ENCODE data around the gene CSKMT.

The CSKMT gene

DNA sequence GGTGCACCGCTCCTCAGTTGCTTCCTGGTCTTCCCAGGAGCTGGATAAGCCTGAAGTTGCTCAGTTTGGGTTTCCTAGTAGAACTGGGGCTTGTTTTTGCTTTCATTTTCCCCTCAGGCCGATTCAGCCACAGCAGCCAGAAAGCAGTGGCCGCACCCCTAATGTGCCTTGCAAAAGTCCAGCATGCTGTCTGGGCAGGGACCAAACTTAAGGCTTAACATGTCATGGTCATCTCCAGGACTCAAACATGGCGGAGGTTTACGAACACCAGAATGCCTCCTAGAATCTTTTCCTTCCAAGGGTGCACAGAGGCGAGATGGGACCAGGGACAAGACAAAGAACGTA, 44.9 kb downstream of the CSKMT start:
- Histone ChIP-seq H3F3A (ENCODE audit: insufficient read depth) (peaks cover 24% of the 10 kb centered on the region), H3K9me3 (ENCODE audit: insufficient read depth, low read length) (no peaks in the 10 kb centered on the region), H3K4me3 (ENCODE audit: insufficient read depth, low read length, poor library complexity, severe bottlenecking) (no peak overlapping the region), H3K27ac (ENCODE audit: low read depth, low read length) (no peak overlapping the region), H3K9me2 (replicated peaks; ENCODE audit: insufficient read depth, low read length) (no peaks in the 10 kb centered on the region), H3K9ac (ENCODE audit: low read length) (no peak overlapping the region), H2AFZ (ENCODE audit: low read depth, low read length, severe bottlenecking) (no peak overlapping the region), H3K79me2 (ENCODE audit: insufficient read depth, low read length) (peaks cover 5% of the 10 kb centered on the region; the same call in 1 of the 2 replicates), H4K20me1 (ENCODE audit: low read depth, low read length) (no peaks in the 10 kb centered on the region), H3K4me2 (ENCODE audit: low read depth, low read length, poor library complexity, severe bottlenecking) (no peak overlapping the region), H3K36me3 (ENCODE audit: low read length) (peaks cover 8% of the 10 kb centered on the region), H3K27me3 (ENCODE audit: low read length) (no peaks in the 10 kb centered on the region)
- no peak for TF ChIP-seq EZH2phosphoT487 (conservative IDR thresholded peaks at IDR 0.05; ENCODE audit: low read length)

- H3K9me3 ChIP-seq (ENCODE audit: insufficient read depth, low read length) = no peaks in the 10 kb centered on the region
- no peaks in the 10 kb centered on the region for H3K9me2 ChIP-seq (replicated peaks; ENCODE audit: insufficient read depth, low read length)
- no peak overlapping the region for H3K9ac ChIP-seq (ENCODE audit: low read length)
- H3K27me3 ChIP-seq (ENCODE audit: low read length) = no peaks in the 10 kb centered on the region
- peaks cover 18% of the 10 kb centered on the region for H3F3A ChIP-seq (ENCODE audit: insufficient read depth)
- no peak overlapping the region for H3K4me2 ChIP-seq (ENCODE audit: low read depth, low read length, poor library complexity, severe bottlenecking)
- no peak overlapping the region for H3K27ac ChIP-seq (ENCODE audit: low read depth, low read length)
- no peaks in the 10 kb centered on the region for H4K20me1 ChIP-seq (ENCODE audit: low read depth, low read length)
- no peak overlapping the region for H2AFZ ChIP-seq (ENCODE audit: low read depth, low read length, severe bottlenecking)
- H3K36me3 ChIP-seq (ENCODE audit: low read length) = peaks cover 30% of the 10 kb centered on the region
- no peak overlapping the region for H3K4me3 ChIP-seq (ENCODE audit: insufficient read depth, low read length, poor library complexity, severe bottlenecking)
- TF ChIP-seq CTCF (IDR thresholded peaks at IDR 0.05; ENCODE audit: insufficient read depth, low read length, poor library complexity, severe bottlenecking) (no peak), EZH2phosphoT487 (conservative IDR thresholded peaks at IDR 0.05; ENCODE audit: low read length) (no peak)
- peaks cover 10% of the 10 kb centered on the region; the same call in 1 of the 2 replicates for H3K79me2 ChIP-seq (ENCODE audit: insufficient read depth, low read length)
These were observed 47.2 kb downstream of the CSKMT start for GRCh38 chr11:62712276-62712812.

GRCh38 chr11:62712861-62713260, 47.7 kb downstream of the CSKMT start:
- Histone ChIP-seq H3K79me2 (ENCODE audit: insufficient read depth, low read length) (peaks cover 13% of the 10 kb centered on the region; the same call in 1 of the 2 replicates), H3K9me3 (ENCODE audit: insufficient read depth, low read length) (no peaks in the 10 kb centered on the region), H3K27ac (ENCODE audit: low read depth, low read length) (no peak overlapping the region), H3K27me3 (ENCODE audit: low read length) (no peaks in the 10 kb centered on the region), H3K4me2 (ENCODE audit: low read depth, low read length, poor library complexity, severe bottlenecking) (no peak overlapping the region), H2AFZ (ENCODE audit: low read depth, low read length, severe bottlenecking) (no peak overlapping the region), H3K9ac (ENCODE audit: low read length) (no peak overlapping the region), H3K9me2 (replicated peaks; ENCODE audit: insufficient read depth, low read length) (no peaks in the 10 kb centered on the region), H4K20me1 (ENCODE audit: low read depth, low read length) (no peaks in the 10 kb centered on the region), H3K36me3 (ENCODE audit: low read length) (peaks cover 32% of the 10 kb centered on the region), H3K4me3 (ENCODE audit: insufficient read depth, low read length, poor library complexity, severe bottlenecking) (no peak overlapping the region), H3F3A (ENCODE audit: insufficient read depth) (peaks cover 15% of the 10 kb centered on the region)
- TF ChIP-seq EZH2phosphoT487 (conservative IDR thresholded peaks at IDR 0.05; ENCODE audit: low read length) (no peak), CTCF (IDR thresholded peaks at IDR 0.05; ENCODE audit: insufficient read depth, low read length, poor library complexity, severe bottlenecking) (no peak)

DNA sequence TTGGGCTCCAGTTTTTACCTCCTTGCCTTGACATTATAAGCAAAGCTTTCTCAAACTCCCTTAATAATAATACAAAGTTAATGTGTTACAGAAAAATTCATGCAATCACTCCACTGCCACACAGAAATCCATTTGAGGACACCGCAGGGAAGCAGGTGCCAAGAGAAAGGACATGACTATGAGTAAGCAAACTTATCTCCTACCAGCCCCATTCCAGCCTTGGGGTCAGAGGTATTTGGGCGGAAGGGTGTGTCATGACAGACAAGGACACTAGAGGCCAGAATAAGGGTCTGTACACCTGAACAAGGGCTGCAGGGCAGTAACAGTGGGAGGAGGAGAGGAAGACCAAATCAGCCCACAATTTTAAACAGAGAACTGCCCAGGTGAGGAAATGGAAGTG, 48.2 kb downstream of the CSKMT start:
- Histone ChIP-seq H3K9me2 (replicated peaks; ENCODE audit: insufficient read depth, low read length) (no peaks in the 10 kb centered on the region), H2AFZ (ENCODE audit: low read depth, low read length, severe bottlenecking) (no peak overlapping the region), H3K4me3 (ENCODE audit: insufficient read depth, low read length, poor library complexity, severe bottlenecking) (no peak overlapping the region), H3K36me3 (ENCODE audit: low read length) (peaks cover 35% of the 10 kb centered on the region), H3K9ac (ENCODE audit: low read length) (no peak overlapping the region), H3K27me3 (ENCODE audit: low read length) (no peaks in the 10 kb centered on the region), H4K20me1 (ENCODE audit: low read depth, low read length) (no peaks in the 10 kb centered on the region), H3K79me2 (ENCODE audit: insufficient read depth, low read length) (peaks cover 15% of the 10 kb centered on the region), H3F3A (ENCODE audit: insufficient read depth) (peaks cover 13% of the 10 kb centered on the region), H3K4me2 (ENCODE audit: low read depth, low read length, poor library complexity, severe bottlenecking) (no peak overlapping the region), H3K9me3 (ENCODE audit: insufficient read depth, low read length) (no peaks in the 10 kb centered on the region), H3K27ac (ENCODE audit: low read depth, low read length) (no peak overlapping the region)
- TF ChIP-seq CTCF (IDR thresholded peaks at IDR 0.05; ENCODE audit: insufficient read depth, low read length, poor library complexity, severe bottlenecking) (no peak), EZH2phosphoT487 (conservative IDR thresholded peaks at IDR 0.05; ENCODE audit: low read length) (no peak)

All from SU-DHL-6 (cell line).